Left renal cortex interstitium (tissue), 4 donors: ENCODE results near the gene PNLIPRP2. TPM values are rescaled to one million over a fixed set of nuclear protein-coding genes. Genes with fewer than 3 reads are reported as not detected.

ENCODE experiments used
- DNase-seq, 4 donors: peaks; one replicate each; pipeline ENCODE4 v3.0.0-alpha.2; 2013; ENCODE audit warnings: low read depth in 4 of 4, low spot score in 2 of 4, missing footprints in 1 of 4
- polyA plus RNA-seq, 4 donors: library from polyadenylated mRNA; unstranded; fragments of 120-200 nt; gene quantifications; one replicate each; pipeline ENCODE4 v1.2.1, GENCODE V29; 2013; ENCODE audit not compliant: insufficient read length in 4 of 4

The PNLIPRP2 gene
- under 1 TPM in 1 of 4 donors, not detected in 3; 0.10 TPM for polyA plus RNA-seq

- no peak for DNase-seq
Measured at GRCh38 chr10:116620423-116621400, at the start of gene PNLIPRP2. Gene PNLIPRP2 (plus strand): TSS chr10:116620953.

- DNase-seq, result no peak
Measured at GRCh38 chr10:116574797-116575196, 46.0 kb upstream of the PNLIPRP2 start.

DNA sequence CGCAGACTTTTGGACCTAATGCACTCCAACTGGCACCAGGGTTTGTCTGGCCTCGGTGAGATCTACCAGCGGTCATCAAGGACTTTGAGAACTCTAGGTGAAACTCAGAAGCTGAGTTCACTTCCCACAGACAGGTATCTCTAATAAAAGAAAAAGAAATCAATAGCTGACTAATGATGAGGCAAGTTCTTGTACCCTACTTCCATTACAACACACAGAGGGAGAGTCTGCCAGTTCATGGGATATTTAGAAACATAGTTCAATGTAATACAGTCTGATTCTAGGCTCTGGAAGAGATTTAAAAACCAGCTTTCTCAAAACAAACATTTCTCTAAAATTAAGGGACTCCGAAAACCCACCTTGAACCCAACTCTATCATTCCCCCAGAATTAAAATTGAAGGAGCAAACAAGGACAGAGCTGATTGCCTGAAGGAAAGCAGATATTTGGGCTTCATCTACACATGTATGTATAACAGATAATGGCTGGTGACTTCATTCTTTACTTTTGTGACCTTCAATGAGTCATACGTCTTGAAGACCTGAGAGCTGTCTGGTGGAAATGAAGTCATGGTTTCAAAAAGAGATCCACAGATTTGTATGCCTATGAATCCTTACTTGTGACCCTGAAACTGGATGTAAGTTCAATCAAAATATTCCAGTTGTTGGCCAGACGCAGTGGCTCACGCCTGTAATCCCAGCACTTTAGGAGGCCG, 32.7 kb upstream of the PNLIPRP2 start:
- DNase-seq, result no peak

GRCh38 chr10:116588995-116589394, 31.8 kb upstream of the PNLIPRP2 start:
- no peak for DNase-seq

DNA sequence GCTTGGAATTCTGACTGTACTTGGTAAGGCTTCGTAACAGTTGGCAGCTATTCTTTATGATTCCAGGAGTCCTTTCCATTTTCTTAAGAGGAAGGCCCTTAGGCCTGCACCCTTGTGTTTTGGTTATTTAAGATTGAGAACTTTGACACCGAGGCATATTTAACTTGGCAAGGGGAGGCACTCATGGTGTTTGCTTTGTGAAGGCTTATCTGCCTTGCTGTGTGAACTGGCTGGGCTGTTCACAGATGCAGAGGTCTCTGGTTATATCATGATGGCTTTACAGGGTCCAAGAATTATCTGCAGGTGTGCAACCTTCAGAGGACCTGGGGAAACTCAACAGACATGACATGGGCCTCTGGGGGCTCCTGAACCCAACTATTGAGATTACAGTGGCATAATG, 30.8 kb upstream of the PNLIPRP2 start:
- DNase-seq, result no peak

- no peak for DNase-seq
Measured at GRCh38 chr10:116590590-116591444, 29.9 kb upstream of the PNLIPRP2 start, which contains the start of gene PNLIPRP1. Gene PNLIPRP1 (plus strand): TSS chr10:116590959. CDS start chr10:116591130, 171 bp downstream.

DNA sequence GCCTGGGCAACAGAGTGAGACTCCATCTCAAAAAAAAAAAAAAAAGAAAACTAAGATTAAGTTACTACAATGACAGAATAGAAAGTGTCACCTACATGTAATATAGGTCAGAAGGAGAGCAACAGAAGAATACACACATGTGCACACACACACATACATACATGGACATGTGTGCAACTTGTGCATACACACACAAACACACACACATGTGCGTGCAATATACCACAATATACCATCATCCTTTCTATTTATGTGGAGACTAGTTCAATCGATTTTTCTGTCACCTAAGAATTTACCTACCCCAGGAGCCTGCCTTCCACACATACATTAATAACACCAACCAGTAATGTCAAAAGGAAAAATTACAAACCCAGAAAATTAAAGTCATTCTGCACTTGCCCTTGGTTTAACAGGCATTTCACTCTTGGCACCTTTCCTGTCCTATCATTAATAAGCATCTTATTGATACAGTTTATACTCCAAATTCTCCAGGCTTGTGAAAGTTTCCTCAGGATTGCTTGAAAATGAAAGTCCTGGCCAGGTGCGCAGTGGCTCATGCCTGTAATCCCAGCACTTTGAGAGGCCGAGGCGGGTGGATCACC, 27.5 kb upstream of the PNLIPRP2 start:
- DNase-seq, result no peak

DNA sequence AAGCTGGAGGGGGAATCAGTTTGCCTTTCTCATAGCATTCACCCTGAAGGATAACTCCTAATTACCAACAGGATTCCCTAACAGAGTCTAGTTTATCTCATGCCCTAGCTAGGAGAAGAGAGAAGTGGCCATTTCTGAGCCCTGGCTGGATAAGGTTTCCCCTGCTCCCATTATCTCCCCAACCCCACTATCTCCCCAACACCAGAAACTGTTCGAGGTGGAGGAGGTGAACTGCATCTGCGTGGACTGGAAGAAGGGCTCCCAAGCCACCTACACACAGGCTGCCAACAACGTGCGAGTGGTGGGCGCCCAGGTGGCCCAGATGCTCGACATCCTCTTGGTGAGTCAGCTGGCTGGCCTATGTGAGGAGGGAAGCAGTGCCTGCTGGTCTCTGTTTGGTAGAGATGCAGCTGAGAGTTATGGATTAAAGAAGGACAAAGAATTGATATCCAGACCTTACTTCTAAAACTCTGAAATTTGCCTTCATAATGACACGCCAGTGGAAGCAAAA, 26.2 kb upstream of the PNLIPRP2 start:
- DNase-seq, result no peak

GRCh38 chr10:116596062-116596461, 24.7 kb upstream of the PNLIPRP2 start:
- DNase-seq, result no peak

DNA sequence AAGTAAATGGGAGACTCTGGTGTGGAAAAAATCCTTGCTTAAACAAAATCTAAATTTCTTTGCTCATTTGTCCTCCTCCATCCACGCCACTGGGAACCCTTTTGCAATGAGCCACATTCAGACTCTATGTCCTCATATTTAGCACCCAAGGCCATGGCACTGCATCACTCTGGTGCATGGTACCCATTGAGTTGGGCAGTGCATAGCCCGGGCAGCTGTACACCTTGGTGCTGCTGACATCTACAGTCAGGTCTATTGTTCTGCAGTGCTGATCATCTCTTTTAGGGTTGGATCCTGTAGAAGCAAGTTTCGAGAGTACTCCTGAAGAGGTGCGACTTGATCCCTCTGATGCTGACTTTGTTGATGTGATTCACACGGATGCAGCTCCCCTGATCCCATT, 23.2 kb upstream of the PNLIPRP2 start:
- DNase-seq, result no peak

- DNase-seq, result no peak
Measured at GRCh38 chr10:116598329-116598728, 22.4 kb upstream of the PNLIPRP2 start.

DNA sequence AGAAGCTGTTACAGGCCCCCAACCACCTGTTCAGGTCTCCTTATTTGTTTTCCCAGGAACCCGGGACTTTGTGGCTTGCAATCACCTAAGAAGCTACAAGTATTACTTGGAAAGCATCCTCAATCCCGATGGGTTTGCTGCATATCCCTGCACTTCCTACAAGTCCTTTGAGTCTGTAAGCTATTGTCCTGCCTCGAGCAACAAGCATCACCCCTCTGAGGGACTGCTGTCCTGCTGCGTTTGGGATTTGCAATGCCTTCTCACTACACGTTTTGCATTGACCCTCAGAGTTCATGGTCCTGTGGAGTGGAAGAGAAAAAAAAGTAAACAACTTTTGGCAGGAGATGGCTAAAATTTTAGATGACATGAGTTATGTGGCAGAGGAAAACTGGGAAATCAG, 20.8 kb upstream of the PNLIPRP2 start:
- DNase-seq, result no peak

- no peak for DNase-seq
Measured at GRCh38 chr10:116602648-116603400, 17.9 kb upstream of the PNLIPRP2 start.

- no peak for DNase-seq
Measured at GRCh38 chr10:116606061-116606483, 14.7 kb upstream of the PNLIPRP2 start.

- DNase-seq, result no peak
Measured at GRCh38 chr10:116607336-116607735, 13.4 kb upstream of the PNLIPRP2 start.

DNA sequence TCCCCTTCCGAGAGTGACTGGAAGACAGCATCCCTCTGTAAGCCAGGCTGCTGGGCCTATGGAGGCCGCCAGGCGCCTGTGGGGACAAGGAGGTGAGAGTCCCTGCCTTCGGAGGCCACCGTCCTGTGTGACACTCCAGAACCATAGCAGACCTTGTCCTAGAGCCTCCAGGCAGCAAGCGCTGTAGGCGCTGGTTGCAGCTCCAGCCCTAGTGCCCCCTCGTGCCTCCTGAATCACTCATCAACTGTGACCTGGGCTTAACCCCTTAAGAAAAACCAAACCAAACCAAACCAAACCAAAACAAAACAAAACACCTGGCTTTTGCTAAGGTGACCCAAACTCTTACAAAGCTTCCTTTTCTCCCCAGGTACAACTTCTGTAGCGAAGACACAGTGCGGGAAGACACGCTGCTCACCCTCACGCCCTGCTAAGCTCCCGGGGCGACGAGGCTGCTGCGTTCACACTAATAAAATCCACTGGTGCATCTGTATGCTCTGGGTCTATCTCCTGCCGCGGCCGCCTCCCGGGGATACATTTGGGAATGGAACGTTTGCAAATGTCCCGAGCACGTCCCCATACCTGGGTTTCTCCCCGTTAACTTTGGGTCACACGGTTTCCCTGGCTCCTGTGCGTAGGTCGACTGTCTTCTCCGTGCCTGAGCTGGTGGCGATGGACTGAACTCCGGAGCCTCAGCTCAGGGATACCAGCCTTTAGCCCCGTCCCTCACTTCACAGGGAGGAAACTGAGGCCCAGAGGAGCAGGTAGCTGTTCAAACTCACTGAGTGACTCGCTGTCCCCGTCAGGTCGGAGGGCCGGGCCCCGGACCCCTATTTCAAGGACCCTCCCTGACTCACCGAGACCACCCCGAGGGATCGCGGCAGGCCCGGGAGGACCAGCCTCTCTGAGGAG, 11.8 kb upstream of the PNLIPRP2 start:
- DNase-seq, result no peak

DNA sequence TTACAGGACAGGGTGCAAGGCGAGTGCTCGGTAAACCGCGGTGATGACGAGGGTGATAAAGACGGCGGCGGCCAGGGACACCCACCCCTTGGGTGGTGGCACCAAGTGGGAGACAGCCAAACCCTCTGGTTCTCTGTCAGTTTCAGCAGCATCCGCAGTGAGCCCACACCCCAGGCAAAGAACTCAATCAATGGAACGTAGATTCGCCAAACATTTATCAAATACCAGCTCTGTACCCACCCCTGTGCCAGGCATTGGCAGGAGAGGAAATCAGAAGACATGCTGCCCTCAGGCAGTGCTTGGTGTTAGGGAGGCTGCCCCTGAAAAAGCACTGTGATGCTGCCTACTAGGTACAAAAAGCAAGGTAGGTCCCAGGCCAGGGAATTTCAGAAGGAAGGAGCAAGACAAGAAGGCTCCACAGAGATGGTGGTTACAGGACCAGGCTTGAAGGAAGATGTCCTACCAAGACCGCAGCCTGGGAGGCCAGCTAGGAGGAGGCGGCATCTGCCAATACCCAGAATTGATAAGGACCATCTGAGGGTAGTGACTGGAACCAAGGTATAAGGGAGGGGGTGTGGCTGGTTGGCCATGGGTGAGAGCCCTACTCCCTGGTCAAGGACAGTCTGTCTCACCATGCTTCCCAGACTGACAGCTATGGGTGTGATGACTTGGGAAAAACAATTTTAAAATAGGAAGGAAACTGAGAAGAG, 10.2 kb upstream of the PNLIPRP2 start:
- DNase-seq, result no peak

GRCh38 chr10:116611153-116611545, 9.6 kb upstream of the PNLIPRP2 start:
- no peak for DNase-seq
